HG03095 (cell line): ENCODE data around the gene DEPDC5.
"Not testable (repeated sequence)": the region's sequence is repeated elsewhere in the genome, so short reads cannot be mapped to it uniquely, and the experiment has no call there.

Experiments
- ATAC-seq: cut with Tn5 transposase; IDR thresholded peaks from one replicate; pipeline ENCODE4 v1.9.1; 2021; ENCODE audit warnings: moderate library complexity; ENCODE audit not compliant: unreplicated experiment

Gene DEPDC5

DNA sequence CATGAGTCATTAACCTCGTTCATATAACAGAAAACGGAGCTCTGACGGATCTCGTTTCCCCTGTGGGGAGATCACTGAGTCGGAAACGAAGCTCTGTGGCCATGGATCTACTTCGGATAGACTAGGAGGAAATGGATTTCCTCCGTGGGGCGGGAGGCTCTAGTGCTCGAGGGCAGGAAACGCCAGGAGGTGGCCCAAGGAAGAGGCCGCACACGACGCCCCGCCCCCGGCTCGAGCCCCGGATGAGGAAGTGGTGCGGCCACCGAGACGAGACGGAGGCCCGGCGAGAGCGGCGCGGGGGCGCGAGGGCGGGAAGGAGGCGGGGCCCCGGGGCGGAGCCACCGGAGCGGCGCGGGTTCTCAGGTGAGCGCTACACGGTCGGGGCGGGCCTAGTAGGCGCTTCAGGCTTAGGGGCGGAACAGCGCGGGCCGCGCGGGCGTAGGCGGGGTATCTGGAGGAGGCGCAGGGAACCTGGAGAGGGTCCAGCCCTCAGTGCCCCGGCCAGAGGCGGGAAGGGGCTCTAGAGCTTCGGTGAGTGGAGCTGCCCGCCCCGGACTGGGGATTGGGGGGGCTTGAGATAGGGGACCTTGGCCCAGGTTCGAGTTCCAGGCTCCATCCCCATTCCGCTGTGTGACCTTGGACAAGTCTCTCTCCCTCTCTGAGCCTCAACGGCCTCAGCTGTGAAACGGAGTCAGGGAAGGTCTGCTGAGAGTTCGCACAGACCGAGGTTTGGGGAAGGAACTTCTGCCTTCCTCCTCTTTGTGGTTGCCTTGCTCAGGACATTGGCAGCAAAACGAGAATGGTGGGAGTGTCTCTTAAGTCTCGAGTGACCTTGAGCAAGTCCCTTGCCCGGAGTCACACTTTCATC is at the start of gene DEPDC5:
TSS of gene DEPDC5 (plus strand) at position 386 of the 868 bp plus-strand sequence. CDS start 903 bp downstream, outside the sequence.
- peak; percentile 52 for ATAC-seq

GRCh38 chr22:31707519-31707918 is 46.3 kb upstream of the DEPDC5 start:
- no peak for ATAC-seq

DNA sequence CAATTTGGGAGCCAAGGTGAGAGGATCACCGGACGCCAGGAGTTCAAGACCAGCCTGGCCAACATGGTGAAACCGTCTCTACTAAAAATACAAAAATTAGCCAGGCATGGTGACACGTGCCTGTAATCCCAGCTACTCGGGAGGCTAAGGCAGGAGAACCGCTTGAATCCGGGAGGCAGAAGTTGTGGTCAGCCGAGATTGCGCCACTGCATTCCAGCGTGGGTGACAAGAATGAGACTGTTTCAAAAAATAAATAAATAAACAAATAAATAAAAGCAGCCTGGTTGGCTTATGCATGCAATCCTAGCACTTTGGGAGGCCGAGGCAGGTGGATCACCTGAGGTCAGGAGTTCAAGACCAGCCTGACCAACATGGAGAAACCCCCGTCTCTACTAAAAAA is 42.6 kb upstream of the DEPDC5 start:
- ATAC-seq, result not testable (repeated sequence)

DNA sequence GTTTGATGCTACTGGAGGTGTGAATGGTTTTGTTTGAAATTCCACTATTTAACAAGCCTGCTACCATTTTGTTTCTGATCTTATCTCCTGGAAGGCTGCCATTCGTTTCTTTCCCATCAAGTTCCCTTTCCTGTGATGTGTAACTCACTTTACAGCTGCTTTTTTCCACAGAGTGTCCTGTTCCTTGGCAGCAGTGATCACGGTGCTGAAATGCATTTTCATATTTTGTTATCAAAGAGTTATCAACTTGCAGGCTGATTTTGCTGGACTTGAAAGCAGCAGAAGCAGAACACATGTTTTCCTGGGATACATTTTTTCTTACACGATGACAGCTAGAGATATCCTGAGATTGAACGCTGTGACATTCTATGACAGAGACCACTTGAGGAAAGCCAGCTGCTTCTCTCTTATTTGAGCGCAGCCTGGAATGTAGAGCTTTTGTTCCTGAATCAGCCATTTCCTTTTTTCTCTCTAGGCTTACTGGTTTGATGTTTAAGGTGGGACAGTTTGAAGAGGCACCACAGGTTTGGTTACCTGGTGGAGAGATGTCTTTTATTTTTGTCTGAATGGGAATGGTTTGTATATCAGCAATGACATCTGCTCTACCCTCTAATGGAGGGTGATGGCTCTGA is 38.6 kb upstream of the DEPDC5 start:
- no peak for ATAC-seq

GRCh38 chr22:31719850-31720471 is 33.9 kb upstream of the DEPDC5 start:
- no peak for ATAC-seq

DNA sequence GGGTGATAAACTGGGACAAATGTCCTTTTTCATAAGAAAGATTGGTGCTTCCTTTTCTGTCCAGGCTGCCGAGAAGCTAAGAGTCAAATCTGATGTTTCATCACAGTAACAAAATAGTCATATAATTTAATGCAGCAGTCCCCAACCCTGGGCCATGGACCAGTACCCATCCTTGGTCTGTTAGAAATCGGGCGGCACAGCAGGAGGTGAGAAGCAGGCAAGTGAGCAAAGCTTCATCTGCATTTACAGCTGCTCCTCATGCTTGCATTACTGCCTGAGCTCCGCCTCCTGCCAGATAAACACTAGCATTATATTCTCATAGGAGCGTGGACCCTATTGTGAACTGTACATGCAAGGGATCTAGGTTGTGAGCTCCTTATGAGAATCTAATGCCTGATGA is 30.1 kb upstream of the DEPDC5 start:
- ATAC-seq, result no peak

GRCh38 chr22:31726692-31727091 is 27.1 kb upstream of the DEPDC5 start:
- no peak for ATAC-seq

GRCh38 chr22:31728857-31729256 is 25.0 kb upstream of the DEPDC5 start:
- ATAC-seq, result no peak

DNA sequence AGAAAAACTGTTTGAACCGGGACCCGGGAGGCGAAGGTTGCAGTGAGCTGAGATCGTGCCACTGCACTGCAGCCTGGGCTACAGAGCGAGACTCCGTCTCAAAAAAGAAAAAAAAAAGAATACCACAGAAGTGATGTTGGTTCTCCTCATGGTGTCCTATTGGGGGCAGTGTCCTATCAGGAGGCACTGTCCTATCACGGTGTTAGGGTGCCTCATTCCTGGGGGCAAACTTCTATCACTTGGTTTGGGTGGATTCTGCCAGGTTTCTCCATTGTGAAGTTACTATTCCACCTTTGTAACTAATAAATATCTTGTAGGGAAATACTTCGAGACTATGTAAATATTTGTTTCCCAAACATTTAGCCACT is 23.5 kb upstream of the DEPDC5 start:
- ATAC-seq, result no peak

DNA sequence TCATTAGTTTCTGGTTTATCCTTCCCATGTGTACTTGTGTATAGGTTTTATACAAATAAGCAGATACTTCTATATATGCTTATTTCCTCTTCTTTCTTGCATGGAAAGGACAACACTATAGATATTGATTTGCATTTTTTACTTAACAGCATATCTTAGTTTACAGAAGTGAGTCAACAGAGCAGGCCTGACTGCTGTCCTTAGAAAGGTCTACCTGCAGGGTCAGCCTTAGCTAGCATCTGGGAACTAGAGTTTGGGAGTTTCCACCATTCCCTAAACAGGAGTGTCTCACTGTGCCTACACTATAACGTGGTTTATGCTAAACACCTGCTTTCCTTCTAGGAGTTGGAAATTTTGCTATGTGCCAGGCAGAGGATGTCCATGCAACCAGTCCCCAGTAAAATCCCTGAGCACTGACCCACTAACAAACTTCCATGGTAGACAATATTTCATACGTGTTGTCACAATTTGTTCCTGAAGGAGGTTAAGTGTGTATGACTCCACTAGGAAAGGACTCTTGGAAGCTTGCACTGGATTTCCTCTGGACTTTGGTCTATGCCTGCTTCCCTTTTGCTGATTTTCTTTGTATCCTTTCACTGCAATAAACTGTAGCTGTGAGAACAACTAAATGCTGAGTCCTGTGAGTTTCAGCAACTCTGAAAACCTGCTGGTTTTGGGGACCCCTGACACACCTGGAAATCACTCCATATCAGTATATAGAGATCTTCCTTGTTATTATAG is 21.6 kb upstream of the DEPDC5 start:
- ATAC-seq, result no peak

DNA sequence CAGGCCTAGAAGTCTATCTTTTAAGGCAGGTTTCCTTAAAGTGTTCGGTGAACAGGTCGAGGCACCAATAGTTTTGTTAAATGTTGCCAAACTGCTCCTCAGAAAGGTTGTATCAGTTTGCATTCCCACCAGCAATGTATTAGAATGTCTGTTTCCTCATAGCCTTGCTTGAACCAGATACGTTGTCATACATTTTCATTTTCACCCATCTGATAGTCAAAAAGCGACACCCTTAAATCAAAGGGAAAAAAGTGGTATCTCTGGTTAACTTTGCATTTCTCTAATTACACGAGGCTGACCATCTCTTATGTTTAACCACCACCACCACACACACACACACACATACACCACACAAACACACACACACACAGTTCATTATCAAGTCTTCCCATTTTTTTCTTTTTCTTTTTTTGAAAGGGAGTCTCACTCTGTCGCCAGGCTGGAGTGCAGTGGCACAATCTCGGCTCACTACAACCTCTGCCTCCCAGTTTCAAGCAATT is 20.2 kb upstream of the DEPDC5 start:
- no peak for ATAC-seq

DNA sequence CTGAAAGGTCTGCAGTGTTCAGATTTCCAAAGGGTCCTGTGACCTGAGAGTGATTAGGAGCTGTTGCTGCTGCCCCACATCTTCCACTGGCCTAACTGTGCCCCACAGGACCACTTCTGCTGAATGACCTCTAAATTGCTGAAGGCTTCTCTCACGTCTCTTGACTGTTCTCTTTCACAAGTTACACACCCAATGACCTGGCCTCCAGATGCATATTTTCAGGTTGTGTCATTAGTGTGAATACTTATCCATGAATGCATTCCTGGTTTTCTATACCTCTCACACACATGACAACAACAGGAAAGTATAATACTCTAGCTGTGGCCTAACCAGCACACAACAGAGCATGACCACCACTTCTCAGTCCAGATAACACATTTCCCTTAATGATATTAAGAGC is 19.3 kb upstream of the DEPDC5 start:
- ATAC-seq, result no peak

DNA sequence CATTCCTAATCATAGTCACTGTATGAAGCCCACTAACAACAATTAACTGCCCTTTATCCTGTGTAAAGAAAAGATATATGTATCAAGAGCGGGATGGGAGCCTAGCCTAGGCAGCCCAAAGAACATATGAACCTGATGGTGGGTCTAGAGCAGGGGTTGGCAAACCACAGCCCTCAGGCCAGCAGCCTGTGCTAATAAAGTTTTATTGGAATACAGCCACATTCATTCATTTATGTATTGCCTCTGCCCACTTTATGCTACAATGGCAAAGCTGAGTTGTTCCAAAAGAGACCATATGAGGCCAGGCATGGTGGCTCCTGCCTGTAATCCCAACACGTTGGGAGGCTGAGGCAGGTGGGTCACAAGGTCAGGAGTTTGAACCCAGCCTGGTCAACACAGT is 17.4 kb upstream of the DEPDC5 start:
- no peak for ATAC-seq

DNA sequence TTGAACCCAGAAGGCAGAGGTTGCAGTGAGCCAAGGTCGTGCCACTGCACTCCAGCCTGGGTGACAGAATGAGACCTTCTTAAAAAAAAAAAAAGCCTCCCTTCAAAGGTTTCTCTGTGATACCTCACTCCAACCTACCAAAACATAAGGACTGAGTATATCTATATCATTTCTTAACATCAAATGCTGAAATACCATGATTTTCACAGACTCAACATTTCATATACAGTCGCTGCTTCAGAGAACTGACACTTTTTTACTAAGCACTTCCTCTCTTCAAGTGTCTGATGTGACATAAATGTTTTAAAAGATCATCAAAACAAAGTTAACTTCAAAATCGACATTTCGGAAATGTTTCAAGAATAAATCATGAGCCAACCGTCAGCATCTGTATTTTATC is 15.9 kb upstream of the DEPDC5 start:
- no peak for ATAC-seq

- no peak for ATAC-seq
These were observed 15.3 kb upstream of the DEPDC5 start for GRCh38 chr22:31738566-31738965.

GRCh38 chr22:31739795-31740201 is 14.0 kb upstream of the DEPDC5 start:
- no peak for ATAC-seq

DNA sequence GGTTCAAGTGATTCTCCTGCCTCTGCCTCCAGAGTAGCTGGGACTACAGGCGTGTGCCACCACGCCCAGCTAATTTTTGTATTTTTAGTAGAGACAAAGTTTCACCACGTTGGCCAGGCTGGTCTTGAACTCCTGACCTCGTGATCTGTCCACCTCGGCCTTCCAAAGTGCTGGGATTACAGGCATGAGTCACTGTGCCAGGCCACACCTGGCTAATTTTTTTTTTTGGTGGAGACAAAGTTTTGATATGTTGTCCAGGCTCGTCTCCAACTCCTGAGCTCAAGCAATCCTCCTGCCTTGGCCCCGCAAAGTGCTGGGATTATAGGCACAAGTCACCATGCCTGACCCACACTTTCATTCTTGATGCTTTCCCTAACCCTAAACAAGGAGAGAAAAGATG is 13.5 kb upstream of the DEPDC5 start:
- not testable (repeated sequence) for ATAC-seq

- no peak for ATAC-seq
These were observed 11.7 kb upstream of the DEPDC5 start for GRCh38 chr22:31742115-31742514.

DNA sequence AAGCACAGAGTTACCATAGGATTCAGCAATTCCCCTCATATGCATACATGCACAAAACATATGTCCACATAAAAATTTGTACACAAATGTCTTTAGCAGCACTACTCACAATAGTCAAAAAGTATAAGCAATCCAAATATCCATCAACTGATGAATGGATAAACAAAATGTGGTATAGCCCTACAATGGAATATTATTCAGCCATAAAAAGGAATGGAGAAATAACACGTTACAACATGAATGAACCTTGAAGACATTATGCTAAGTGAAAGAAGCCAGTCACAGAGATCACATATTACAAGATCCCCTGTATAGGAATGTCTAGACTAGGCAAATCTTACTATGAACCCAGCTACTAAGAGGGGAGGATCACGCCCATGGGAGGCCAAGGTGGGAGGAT is 11.1 kb upstream of the DEPDC5 start:
- no peak for ATAC-seq

DNA sequence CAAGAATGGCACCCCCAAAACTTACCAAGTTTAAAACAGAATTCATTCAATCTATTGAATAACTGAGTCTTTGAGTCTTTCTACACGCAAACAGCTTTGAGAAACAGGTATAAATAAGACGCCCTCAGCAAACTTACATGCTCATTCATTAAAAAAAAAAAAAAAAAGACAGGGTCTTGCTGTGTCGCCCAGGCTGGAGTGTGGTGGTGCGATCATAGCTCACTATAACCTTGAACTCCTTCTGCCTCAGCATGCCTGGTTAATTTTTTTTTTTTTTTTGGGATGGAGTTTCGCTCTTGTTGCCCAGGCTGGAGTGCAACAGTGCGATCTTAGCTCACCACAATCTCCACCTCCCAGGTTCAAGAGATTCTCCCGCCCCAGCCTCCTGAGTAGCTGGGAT is 9.9 kb upstream of the DEPDC5 start:
- ATAC-seq, result no peak

- ATAC-seq, result no peak
These were observed 6.4 kb upstream of the DEPDC5 start for GRCh38 chr22:31747441-31747840.
